SK-N-SH treated with all-trans-retinoic acid at 6 μM for 48 hours (cell line): ENCODE measurements around the gene TMEM150A.

Experiments used
- ARNTL ChIP-seq: fragments of 450-650 bp; formaldehyde crosslinking; IDR thresholded peaks from 2 replicates; pipeline ENCODE4 v1.5.0; 2020; ENCODE audit warnings: low read depth, mild to moderate bottlenecking, moderate library complexity, borderline replicate concordance
- RARB ChIP-seq: fragments of 250-450 bp; sonication (Bioruptor Pico); IDR thresholded peaks from 2 replicates; pipeline ENCODE4 v1.8.0; 2021; ENCODE audit warnings: mild to moderate bottlenecking, moderate library complexity
- ZC3H10 ChIP-seq: fragments of 250-450 bp; sonication (Bioruptor Pico); IDR thresholded peaks from 2 replicates; pipeline ENCODE4 v1.5.1; 2021; ENCODE audit warnings: mild to moderate bottlenecking, moderate library complexity
- TF ChIP-seq, protein P1 (sequence below): fragments of 250-450 bp; sonication (Bioruptor Pico); IDR thresholded peaks from 2 replicates; pipeline ENCODE4 v1.5.0; 2020; ENCODE audit warnings: mild to moderate bottlenecking, moderate library complexity

DNA sequence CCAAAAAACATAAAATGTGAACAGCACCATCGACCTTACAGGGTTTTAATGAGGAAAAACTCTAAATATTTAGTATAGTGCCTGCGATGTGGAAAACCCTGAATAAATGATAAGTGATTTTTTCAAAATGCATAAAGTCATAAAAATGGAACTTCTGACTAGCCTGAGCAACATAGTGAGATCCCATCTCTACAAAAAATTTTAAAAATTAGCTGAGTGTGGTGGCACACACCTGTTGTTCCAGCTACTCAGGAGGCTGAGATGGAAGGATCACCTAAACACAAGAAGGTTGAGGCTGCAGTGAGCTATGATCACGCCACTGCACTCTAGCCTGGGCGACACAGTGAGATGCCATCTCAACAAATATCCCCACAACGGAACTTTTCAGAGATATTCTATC, 45.4 kb downstream of the TMEM150A start:
- TF ChIP-seq RARB: no peak
- TF ChIP-seq ZC3H10 (CRISPR knock-in tag): no peak
- TF ChIP-seq, protein P1, sequence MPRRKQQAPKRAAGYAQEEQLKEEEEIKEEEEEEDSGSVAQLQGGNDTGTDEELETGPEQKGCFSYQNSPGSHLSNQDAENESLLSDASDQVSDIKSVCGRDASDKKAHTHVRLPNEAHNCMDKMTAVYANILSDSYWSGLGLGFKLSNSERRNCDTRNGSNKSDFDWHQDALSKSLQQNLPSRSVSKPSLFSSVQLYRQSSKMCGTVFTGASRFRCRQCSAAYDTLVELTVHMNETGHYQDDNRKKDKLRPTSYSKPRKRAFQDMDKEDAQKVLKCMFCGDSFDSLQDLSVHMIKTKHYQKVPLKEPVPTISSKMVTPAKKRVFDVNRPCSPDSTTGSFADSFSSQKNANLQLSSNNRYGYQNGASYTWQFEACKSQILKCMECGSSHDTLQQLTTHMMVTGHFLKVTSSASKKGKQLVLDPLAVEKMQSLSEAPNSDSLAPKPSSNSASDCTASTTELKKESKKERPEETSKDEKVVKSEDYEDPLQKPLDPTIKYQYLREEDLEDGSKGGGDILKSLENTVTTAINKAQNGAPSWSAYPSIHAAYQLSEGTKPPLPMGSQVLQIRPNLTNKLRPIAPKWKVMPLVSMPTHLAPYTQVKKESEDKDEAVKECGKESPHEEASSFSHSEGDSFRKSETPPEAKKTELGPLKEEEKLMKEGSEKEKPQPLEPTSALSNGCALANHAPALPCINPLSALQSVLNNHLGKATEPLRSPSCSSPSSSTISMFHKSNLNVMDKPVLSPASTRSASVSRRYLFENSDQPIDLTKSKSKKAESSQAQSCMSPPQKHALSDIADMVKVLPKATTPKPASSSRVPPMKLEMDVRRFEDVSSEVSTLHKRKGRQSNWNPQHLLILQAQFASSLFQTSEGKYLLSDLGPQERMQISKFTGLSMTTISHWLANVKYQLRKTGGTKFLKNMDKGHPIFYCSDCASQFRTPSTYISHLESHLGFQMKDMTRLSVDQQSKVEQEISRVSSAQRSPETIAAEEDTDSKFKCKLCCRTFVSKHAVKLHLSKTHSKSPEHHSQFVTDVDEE (CRISPR knock-in tag): no peak
- no peak for TF ChIP-seq ARNTL (CRISPR knock-in tag)
